ENCODE measurements around the gene VTI1A. TPM values are rescaled to one million over a fixed set of nuclear protein-coding genes. Genes with fewer than 3 reads are reported as not detected.

Gene VTI1A
- polyA plus RNA-seq, 1 donor from 2014 or later: 28.7 TPM

DNA sequence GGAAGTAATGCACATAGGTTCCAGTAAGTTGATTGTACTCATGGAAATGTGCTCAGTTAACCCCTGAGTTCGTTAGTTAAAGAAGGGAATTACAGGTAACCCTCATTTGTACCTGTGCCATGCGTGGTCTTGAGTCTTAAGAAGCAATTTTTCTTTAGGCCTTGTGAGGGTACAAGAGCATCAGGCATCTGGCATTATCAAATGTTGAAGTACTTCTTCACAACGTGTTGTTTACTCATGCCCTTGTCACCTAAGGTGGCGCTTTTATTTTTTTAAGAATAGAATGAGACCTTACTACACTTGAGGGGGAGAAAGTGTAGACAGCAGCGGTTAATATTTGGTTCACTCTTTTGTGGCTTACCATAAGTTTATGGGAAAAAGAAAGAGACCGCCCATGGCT is 167.1 kb downstream of the VTI1A start:
- H3F3A ChIP-seq (ENCODE audit: insufficient read depth, low read length, poor library complexity, severe bottlenecking): no peaks in the 10 kb centered on the region
- H3K36me3 ChIP-seq (ENCODE audit: insufficient read depth, low read length): no peaks in the 10 kb centered on the region
- H3K9me2 ChIP-seq (ENCODE audit: insufficient read depth, low read length): no peaks in the 10 kb centered on the region
- no peaks in the 10 kb centered on the region for H3K79me2 ChIP-seq (replicated peaks; ENCODE audit: insufficient read depth, low read length)
- H3K4me2 ChIP-seq (ENCODE audit: low read length): no peak overlapping the region
- no peaks in the 10 kb centered on the region for H4K20me1 ChIP-seq (ENCODE audit: insufficient read depth)
- H3K9ac ChIP-seq (ENCODE audit: low read length): no peak overlapping the region
- H3K27ac ChIP-seq (ENCODE audit: low read length): no peak overlapping the region
- TF ChIP-seq EP300 (conservative IDR thresholded peaks at IDR 0.05; ENCODE audit: poor library complexity, severe bottlenecking) (no peak), EZH2 (IDR thresholded peaks at IDR 0.05; ENCODE audit: borderline replicate concordance, insufficient read depth, low read length, poor library complexity, severe bottlenecking) (no peak), POLR2AphosphoS5 (IDR thresholded peaks at IDR 0.05) (no peak), MXI1 (conservative IDR thresholded peaks at IDR 0.05; ENCODE audit: poor library complexity, severe bottlenecking) (no peak), REST (IDR thresholded peaks at IDR 0.05; ENCODE audit: borderline replicate concordance) (no peak), TAF1 (IDR thresholded peaks at IDR 0.05; ENCODE audit: low read depth) (no peak), CTCF (IDR thresholded peaks at IDR 0.05; ENCODE audit: poor library complexity, severe bottlenecking) (no peak)
- no peak overlapping the region for H2AFZ ChIP-seq (ENCODE audit: low read depth, low read length)
- no peak overlapping the region for H3K4me3 ChIP-seq (ENCODE audit: low read length)
- peaks cover 9% of the 10 kb centered on the region for H3K9me3 ChIP-seq (ENCODE audit: low read length)
- no peaks in the 10 kb centered on the region for H3K27me3 ChIP-seq (ENCODE audit: insufficient read depth, low read depth, low read length)

DNA sequence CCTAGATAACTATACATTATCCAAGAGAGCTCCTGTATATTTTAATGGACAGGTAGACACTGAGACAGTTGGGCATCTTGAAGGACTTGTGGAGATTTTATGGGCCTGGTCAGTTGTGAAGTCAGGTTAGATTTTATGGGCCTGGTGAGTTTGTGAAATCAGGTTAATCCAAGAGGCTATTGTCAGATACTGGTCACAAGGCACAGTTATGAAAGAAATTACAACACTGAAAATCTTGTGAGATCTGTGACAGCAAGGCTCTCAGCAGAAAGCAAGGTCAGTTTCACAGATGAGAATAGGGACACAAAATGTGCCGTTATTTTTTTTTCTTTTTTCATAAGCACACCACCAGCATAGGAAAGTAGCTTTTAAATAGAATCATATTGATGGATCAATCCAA is 167.6 kb downstream of the VTI1A start:
- Histone ChIP-seq H3K27me3 (ENCODE audit: insufficient read depth, low read depth, low read length) (no peaks in the 10 kb centered on the region), H2AFZ (ENCODE audit: low read depth, low read length) (no peak overlapping the region), H3K27ac (ENCODE audit: low read length) (no peak overlapping the region), H3K9me3 (ENCODE audit: low read length) (peaks cover 9% of the 10 kb centered on the region), H3F3A (ENCODE audit: insufficient read depth, low read length, poor library complexity, severe bottlenecking) (no peaks in the 10 kb centered on the region), H3K4me3 (ENCODE audit: low read length) (no peak overlapping the region), H3K9ac (ENCODE audit: low read length) (no peak overlapping the region), H3K9me2 (ENCODE audit: insufficient read depth, low read length) (no peaks in the 10 kb centered on the region), H3K4me2 (ENCODE audit: low read length) (no peak overlapping the region), H4K20me1 (ENCODE audit: insufficient read depth) (no peaks in the 10 kb centered on the region), H3K36me3 (ENCODE audit: insufficient read depth, low read length) (no peaks in the 10 kb centered on the region), H3K79me2 (replicated peaks; ENCODE audit: insufficient read depth, low read length) (no peaks in the 10 kb centered on the region)
- TF ChIP-seq REST (IDR thresholded peaks at IDR 0.05; ENCODE audit: borderline replicate concordance) (no peak), POLR2AphosphoS5 (IDR thresholded peaks at IDR 0.05) (no peak), MXI1 (conservative IDR thresholded peaks at IDR 0.05; ENCODE audit: poor library complexity, severe bottlenecking) (no peak), TAF1 (IDR thresholded peaks at IDR 0.05; ENCODE audit: low read depth) (no peak), SMC3 (conservative IDR thresholded peaks at IDR 0.05; ENCODE audit: poor library complexity) (no peak), RAD21 (conservative IDR thresholded peaks at IDR 0.05) (no peak), CTCF (IDR thresholded peaks at IDR 0.05; ENCODE audit: poor library complexity, severe bottlenecking) (no peak), EP300 (conservative IDR thresholded peaks at IDR 0.05; ENCODE audit: poor library complexity, severe bottlenecking) (no peak), EZH2 (IDR thresholded peaks at IDR 0.05; ENCODE audit: borderline replicate concordance, insufficient read depth, low read length, poor library complexity, severe bottlenecking) (no peak)
